Stomach smooth muscle (tissue), 2 donors: ENCODE data around the gene ATXN1.
"Not testable (repeated sequence)": the region's sequence is repeated elsewhere in the genome, so short reads cannot be mapped to it uniquely, and the experiment has no call there.

Experiments
- H3K27ac ChIP-seq: one replicate; pipeline ENCODE4 v1.7.0; 2013; ENCODE audit warnings: mild to moderate bottlenecking, low read length, inconsistent platforms
- H3K27me3 ChIP-seq, 2 donors: one replicate each; pipeline ENCODE4 v1.7.0; 2013; ENCODE audit warnings: low read length in 2 of 2; ENCODE audit not compliant: insufficient read depth in 2 of 2, control insufficient read depth in 1 of 2
- H3K36me3 ChIP-seq, 2 donors: one replicate each; pipeline ENCODE4 v1.7.0; 2013; ENCODE audit warnings: low read length in 2 of 2; ENCODE audit not compliant: control insufficient read depth in 2 of 2, insufficient read depth in 2 of 2
- H3K4me1 ChIP-seq: one replicate; pipeline ENCODE4 v1.7.0; 2013; ENCODE audit warnings: low read length; ENCODE audit not compliant: control insufficient read depth, insufficient read depth
- H3K4me3 ChIP-seq, 2 donors: one replicate each; pipeline ENCODE4 v1.7.0; 2013; ENCODE audit warnings: low read length in 2 of 2
- H3K9ac ChIP-seq, 2 donors: one replicate each; pipeline ENCODE4 v1.7.0; 2013; ENCODE audit warnings: low read length in 2 of 2, mild to moderate bottlenecking in 1 of 2
- H3K9me3 ChIP-seq, 2 donors: one replicate each; pipeline ENCODE4 v1.7.0; 2013; ENCODE audit warnings: low read length in 2 of 2; ENCODE audit not compliant: control insufficient read depth in 2 of 2
- donor health status: healthy.
- donor health status: Pancreatic carcinoma.

ATXN1 gene

DNA sequence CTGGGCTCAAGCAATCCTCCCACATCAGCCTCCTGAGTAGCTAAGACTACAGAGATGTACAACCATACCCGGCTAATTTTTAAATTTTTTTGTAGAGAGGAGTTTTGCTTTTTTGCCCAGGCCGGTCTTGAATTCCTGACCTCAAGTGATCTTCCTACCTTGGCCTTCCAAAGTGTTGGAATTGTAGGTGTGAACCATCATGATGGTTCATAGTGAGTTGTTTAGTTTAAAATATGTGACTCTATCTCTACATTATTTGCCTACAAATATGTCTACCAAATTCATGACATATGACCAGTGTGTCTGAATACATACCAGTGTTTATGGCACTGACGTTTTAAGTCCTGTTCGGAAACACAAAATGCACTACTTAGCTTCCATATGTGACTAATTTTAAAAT lies 367.9 kb downstream of the ATXN1 start:
- no peaks in the 10 kb centered on the region for H3K9me3 ChIP-seq
- no peaks in the 10 kb centered on the region for H3K27me3 ChIP-seq
- no peak overlapping the region for H3K27ac ChIP-seq
- no peak overlapping the region for H3K9ac ChIP-seq
- H3K4me1 ChIP-seq = peaks cover 10% of the 10 kb centered on the region
- no peaks in the 10 kb centered on the region for H3K36me3 ChIP-seq
- no peak overlapping the region for H3K4me3 ChIP-seq

DNA sequence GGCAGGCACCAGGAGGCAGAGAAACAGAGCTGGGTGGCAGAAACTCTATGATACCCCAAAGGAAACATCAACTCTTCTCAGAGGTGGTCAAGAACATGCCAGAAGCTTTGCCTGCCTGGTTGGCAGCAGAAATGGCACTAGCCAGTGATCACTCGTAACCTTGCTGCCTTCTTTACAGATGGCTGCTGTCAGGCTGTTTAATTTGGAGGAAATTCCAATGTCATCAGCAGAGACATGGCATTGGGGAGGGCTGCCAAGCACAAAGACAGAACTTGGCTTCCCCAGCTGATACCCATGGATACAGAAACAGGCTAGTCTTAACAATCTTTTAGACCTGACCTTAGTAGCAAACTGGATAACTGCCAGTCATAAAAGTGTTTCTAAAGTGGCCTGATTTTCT lies 369.2 kb downstream of the ATXN1 start:
- Histone ChIP-seq H3K27me3 (no peaks in the 10 kb centered on the region), H3K27ac (peak overlapping the region; percentile 31), H3K4me3 (no peak overlapping the region), H3K9ac (no peak overlapping the region), H3K36me3 (peaks cover 0 to 2% of the 10 kb centered on the region in 2 donors), H3K9me3 (no peaks in the 10 kb centered on the region), H3K4me1 (peaks cover 10% of the 10 kb centered on the region)

DNA sequence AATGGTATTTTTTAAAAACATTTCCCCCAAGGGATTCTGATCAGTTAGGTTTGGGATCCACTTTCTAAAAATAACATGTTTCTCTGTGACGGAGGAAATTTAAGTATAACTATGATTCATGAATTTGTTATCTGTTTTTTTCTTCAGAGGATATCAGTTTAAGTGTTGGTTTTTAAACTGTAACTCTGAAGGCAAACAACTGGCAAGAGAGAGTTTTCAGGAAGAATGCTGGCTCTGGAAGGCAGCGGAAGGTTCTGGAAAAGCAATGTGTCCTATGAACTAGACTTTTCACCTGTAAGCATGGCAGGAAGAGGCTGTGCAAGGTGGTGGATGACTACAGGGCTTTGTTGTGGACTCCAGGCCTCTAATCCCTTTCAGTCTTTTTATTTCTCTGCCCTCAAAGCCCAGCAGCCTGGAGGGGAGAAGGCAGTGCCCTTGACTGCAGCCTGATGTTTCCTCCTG lies 369.8 kb downstream of the ATXN1 start:
- no peaks in the 10 kb centered on the region for H3K27me3 ChIP-seq
- H3K27ac ChIP-seq = peak overlapping the region; percentile 31
- H3K9ac ChIP-seq = no peak overlapping the region
- H3K4me1 ChIP-seq = peaks cover 10% of the 10 kb centered on the region
- H3K4me3 ChIP-seq = no peak overlapping the region
- H3K9me3 ChIP-seq = no peaks in the 10 kb centered on the region
- peaks cover 0 to 2% of the 10 kb centered on the region in 2 donors for H3K36me3 ChIP-seq

GRCh38 chr6:16390909-16391450 lies 370.3 kb downstream of the ATXN1 start:
- H3K9me3 ChIP-seq, H3K27me3 ChIP-seq, H3K36me3 ChIP-seq, H3K4me1 ChIP-seq, H3K27ac ChIP-seq, H3K4me3 ChIP-seq, H3K9ac ChIP-seq: not testable (repeated sequence)

- Histone ChIP-seq H3K36me3 (peaks cover 0 to 2% of the 10 kb centered on the region in 2 donors), H3K27ac (no peak overlapping the region)
Measured at GRCh38 chr6:16389642-16390041, 371.6 kb downstream of the ATXN1 start.

DNA sequence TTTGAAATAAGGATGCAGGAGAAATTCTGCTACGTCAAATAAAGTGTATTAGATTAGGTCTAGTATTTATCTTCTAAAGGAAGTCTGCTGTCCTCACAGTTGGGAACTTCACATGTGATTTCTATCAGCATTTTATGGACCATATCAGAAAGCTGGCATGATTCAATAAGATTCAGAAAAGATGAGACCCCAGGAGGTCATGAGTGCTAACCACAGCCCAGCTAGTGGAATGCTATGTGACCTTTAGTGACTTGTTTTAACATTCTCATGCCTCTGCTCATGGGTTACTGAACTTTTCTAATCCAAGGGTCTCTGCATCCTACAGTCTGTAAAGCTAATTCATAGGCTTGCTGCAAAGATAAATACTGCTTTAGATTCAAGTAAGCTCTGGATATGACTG lies 372.8 kb downstream of the ATXN1 start:
- Histone ChIP-seq H3K4me3 (no peak overlapping the region), H3K36me3 (peaks cover 0 to 2% of the 10 kb centered on the region in 2 donors), H3K9me3 (no peaks in the 10 kb centered on the region), H3K9ac (no peak overlapping the region), H3K4me1 (peaks cover 10% of the 10 kb centered on the region), H3K27me3 (no peaks in the 10 kb centered on the region), H3K27ac (no peak overlapping the region)

More at GRCh38 chr6:16389642-16390041, 371.6 kb downstream of the ATXN1 start:
- Histone ChIP-seq H3K9me3 (no peaks in the 10 kb centered on the region), H3K9ac (no peak overlapping the region), H3K4me1 (peaks cover 10% of the 10 kb centered on the region), H3K4me3 (no peak overlapping the region), H3K27me3 (no peaks in the 10 kb centered on the region)

DNA sequence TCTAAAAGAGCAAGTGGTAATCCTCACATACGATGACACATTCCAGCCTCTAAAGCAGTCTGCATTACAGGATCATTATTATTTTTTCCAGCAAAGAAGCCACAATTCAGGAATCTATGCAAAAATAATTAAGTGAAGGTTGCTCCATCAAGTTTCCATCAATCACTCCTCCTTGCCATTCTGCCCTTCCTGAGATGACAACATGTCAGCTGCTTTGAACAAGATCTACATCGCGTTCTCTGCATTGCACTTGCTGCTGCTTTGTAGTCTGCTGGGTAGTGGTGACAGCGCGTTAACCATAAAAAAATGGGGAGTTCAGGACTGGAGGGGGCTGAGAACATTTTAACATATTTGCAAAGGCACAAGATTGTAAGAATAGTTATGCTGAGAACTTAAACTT lies 375.2 kb downstream of the ATXN1 start:
- H3K27ac ChIP-seq = no peak overlapping the region
- H3K9ac ChIP-seq = no peak overlapping the region
- H3K9me3 ChIP-seq = no peaks in the 10 kb centered on the region
- H3K4me3 ChIP-seq = no peak overlapping the region
- no peaks in the 10 kb centered on the region for H3K27me3 ChIP-seq
- H3K36me3 ChIP-seq = peaks cover 0 to 2% of the 10 kb centered on the region in 2 donors
- no peaks in the 10 kb centered on the region for H3K4me1 ChIP-seq

GRCh38 chr6:16383607-16384206 lies 377.6 kb downstream of the ATXN1 start:
- Histone ChIP-seq H3K9me3 (no peaks in the 10 kb centered on the region), H3K36me3 (peaks cover 0 to 2% of the 10 kb centered on the region in 2 donors), H3K4me3 (no peak overlapping the region), H3K4me1 (no peaks in the 10 kb centered on the region), H3K27me3 (no peaks in the 10 kb centered on the region), H3K9ac (no peak overlapping the region), H3K27ac (no peak overlapping the region)

DNA sequence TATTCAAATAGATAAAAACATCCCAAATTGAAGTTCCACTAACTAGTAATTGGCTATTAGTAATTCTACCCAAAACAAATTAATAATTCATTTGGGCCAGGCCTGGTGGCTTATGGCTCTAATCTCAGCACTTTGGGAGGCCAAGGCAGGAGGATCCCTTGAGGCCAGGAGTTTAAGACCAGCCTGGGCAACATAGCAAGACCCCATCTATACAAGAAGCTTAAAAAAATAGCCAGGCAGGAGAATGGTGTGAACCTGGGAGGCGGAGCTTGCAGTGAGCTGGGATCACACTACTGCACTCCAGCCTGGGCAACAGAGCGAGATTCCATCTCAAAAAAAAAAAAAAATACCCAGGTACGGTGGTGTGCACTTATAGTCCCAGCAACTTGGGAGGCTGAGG lies 379.3 kb downstream of the ATXN1 start:
- not testable (repeated sequence) for H3K27ac ChIP-seq, H3K9me3 ChIP-seq, H3K4me1 ChIP-seq, H3K36me3 ChIP-seq, H3K27me3 ChIP-seq, H3K9ac ChIP-seq, H3K4me3 ChIP-seq

GRCh38 chr6:16380220-16380809 lies 380.9 kb downstream of the ATXN1 start:
- no peaks in the 10 kb centered on the region for H3K27me3 ChIP-seq
- H3K4me1 ChIP-seq = peaks cover 6% of the 10 kb centered on the region
- no peak overlapping the region for H3K27ac ChIP-seq
- no peak overlapping the region for H3K4me3 ChIP-seq
- H3K9ac ChIP-seq = no peak overlapping the region
- no peaks in the 10 kb centered on the region for H3K36me3 ChIP-seq
- H3K9me3 ChIP-seq = no peaks in the 10 kb centered on the region

DNA sequence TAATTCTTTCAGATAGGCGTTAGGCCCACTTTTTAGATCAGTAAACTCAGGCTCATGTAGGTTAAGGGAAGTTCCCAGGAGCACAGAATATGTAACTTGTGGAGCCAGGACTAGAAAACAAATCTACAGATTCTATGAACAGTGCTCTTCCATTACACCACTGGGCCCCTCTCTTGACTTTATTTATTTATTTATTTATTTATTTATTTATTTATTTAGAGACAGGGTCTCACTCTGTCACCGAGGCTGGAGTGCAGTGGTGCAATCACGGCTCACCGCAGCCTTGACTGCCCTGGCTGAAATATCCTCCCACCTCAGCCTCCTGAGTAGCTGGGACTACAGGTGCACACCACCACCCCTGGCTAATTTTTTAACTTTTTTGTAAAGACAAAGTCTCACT lies 382.9 kb downstream of the ATXN1 start:
- H3K4me3 ChIP-seq, H3K36me3 ChIP-seq, H3K9ac ChIP-seq, H3K27me3 ChIP-seq, H3K27ac ChIP-seq, H3K9me3 ChIP-seq: not testable (repeated sequence)
- peaks cover 12% of the 10 kb centered on the region for H3K4me1 ChIP-seq
